ENCODE data around the gene DPY19L1.
"Not testable (repeated sequence)": the region's sequence is repeated elsewhere in the genome, so short reads cannot be mapped to it uniquely, and the experiment has no call there.

Gene DPY19L1

GRCh38 chr7:35030848-35031247 lies 6.4 kb downstream of the DPY19L1 start:
- no peak for DNase-seq

DNA sequence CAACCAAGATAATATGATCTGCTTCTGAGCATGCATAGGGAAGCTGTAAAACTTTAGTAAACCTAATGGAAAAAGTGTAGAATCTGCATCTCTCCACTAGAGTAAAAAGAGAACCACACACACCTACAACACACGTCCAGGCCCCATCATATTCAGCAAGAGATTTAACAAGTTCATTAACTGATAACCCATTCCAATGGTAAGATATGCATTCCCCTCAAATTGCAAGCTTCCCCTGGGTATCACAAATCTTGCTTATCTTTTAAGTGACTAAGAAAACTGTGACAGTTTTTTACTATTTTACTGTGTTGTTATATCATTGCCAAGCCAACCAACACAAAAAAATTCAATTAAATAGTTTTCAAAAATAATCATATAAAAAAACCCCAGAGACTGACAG lies 8.0 kb downstream of the DPY19L1 start:
- no peak for DNase-seq

DNA sequence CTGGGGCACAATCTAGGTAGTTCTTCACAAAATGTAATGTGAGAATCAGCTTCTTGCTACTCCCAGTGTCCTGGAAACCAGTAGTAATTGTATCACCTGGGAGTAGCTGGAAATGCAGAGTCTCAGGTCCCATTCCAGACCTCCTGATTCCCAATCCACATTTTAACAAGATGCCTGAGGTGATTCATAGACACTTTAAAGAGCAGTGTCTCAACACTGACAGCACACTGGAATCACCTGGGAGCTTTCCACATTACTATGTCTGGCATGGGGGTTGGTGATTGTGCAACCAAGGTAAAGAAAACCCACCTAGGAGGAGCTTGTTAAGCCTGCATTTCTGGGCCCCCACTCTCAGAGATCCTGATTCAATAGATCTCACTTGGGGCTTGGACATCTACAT lies 11.1 kb downstream of the DPY19L1 start:
- no peak for DNase-seq

GRCh38 chr7:35025369-35025870 lies 11.9 kb downstream of the DPY19L1 start:
- DNase-seq, result no peak

- DNase-seq, result no peak
Measured at GRCh38 chr7:35024298-35024697, 13.0 kb downstream of the DPY19L1 start.

DNA sequence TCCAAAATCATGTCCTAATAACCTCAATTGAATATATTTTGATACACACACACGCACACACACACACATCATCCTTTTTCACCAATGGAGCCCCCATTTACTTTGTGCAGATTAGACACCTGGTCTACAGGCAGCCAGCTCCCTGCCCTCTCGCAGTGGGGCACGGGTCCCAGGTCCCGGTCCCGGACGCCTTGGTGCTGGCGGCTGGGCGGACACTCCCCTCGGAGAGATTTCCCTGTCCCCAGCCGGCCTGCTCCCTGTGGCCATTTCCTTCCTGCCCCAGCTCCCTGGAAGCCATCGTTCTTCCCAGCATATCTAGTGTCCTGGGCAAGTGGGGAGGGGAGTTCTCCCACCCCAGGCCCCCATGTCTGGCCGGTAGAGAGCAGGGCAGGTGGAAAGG lies 14.6 kb downstream of the DPY19L1 start:
- DNase-seq, result no peak

DNA sequence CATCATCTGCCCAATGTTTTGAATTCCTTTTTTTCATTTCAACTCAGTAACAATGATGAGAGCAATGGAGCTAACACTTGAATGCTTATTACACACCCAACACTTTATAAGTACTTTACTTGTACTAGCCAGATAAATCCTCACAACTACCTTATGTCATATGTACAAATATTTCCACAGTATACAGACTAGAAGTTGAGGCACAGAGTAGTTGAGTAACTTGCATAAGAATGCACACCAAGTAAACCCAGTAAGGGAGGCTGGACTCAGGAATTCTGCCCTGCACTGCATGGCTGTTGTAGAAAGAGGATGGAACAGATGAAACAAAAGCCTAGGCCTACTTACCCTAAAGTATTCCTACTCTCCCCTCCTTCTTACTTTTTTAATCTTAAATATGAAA lies 15.8 kb downstream of the DPY19L1 start:
- DNase-seq, result no peak

- no peak for DNase-seq
Measured at GRCh38 chr7:35019801-35020200, 17.5 kb downstream of the DPY19L1 start.

DNA sequence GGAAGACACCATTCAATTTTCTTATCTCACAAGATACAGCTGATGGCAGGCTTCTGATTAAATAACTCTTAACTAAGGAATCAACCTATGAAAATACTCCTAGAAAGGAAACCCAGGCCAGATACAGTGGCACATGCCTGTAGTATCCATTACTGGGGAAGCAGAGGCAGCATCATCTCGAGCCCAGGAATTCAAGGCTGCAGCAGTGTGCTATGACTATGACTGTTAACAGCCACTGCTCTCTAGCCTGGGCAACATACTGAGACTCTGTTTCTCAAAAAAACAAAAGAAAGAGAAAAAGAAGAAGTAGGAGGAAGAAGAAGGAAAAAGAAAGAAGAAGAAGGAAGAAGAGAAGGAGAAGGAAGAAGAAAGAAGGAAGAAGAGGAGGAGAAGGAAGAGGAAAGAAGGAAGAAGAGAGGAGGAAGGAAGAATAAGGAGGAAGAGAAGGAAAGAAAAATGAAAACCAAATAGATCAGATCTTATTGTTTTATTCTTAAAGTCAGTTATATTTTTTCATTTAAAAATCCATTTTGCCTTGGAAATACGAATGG lies 18.0 kb downstream of the DPY19L1 start:
- DNase-seq, result no peak

GRCh38 chr7:35015346-35015859 lies 21.9 kb downstream of the DPY19L1 start:
- DNase-seq, result no peak

- DNase-seq, result no peak
Measured at GRCh38 chr7:35012160-35012559, 25.1 kb downstream of the DPY19L1 start.

DNA sequence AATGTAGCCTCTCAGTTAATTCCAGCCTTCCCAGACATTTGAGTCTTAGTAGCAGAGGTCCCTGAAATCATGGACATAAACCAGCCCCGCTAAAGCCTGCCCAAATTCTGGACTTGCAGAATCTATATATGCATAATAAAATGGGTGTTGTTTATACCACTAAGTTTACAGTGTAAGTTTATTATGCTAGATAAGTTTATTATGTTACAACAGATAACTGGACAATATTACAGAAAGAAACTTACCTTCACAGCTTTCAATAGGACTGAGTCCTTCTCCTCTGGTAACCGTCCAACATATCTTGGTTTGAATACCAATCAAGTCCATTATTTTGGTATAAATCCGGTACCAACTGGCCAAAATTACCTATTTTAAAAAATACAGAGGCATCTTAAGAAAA lies 26.2 kb downstream of the DPY19L1 start:
- no peak for DNase-seq

- DNase-seq, result no peak
Measured at GRCh38 chr7:35007768-35008167, 29.5 kb downstream of the DPY19L1 start.

DNA sequence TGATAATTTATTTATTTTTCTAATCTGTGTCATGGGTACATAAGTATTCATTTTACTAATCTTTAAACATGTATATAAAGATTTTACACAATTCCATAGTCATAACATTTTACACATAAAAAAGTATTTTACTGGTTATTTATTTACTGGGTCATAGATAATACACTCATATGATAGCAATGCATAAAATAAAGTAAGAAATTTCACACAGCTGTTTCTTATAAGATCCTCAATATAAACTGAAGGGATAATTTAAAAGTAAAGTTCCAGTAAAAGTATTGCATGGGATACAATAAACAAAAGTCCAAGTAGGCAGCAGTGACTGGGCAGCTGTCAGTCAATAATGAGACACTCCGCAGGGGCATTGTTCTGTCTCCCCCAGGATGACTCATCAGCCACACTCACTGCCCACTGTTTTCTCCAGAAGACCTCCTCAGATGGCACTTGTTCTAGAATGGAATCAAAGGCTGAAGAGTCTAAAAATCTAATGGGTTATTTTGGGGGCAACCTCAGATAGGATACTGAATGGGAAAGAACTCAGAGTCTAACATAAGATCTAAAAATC lies 32.7 kb downstream of the DPY19L1 start:
- DNase-seq, result no peak

GRCh38 chr7:35003679-35004303 lies 33.5 kb downstream of the DPY19L1 start:
- no peak for DNase-seq

- DNase-seq, result not testable (repeated sequence)
Measured at GRCh38 chr7:35003177-35003650, 34.1 kb downstream of the DPY19L1 start.

- DNase-seq, result not testable (repeated sequence)
Measured at GRCh38 chr7:34998335-34998734, 39.0 kb downstream of the DPY19L1 start.

DNA sequence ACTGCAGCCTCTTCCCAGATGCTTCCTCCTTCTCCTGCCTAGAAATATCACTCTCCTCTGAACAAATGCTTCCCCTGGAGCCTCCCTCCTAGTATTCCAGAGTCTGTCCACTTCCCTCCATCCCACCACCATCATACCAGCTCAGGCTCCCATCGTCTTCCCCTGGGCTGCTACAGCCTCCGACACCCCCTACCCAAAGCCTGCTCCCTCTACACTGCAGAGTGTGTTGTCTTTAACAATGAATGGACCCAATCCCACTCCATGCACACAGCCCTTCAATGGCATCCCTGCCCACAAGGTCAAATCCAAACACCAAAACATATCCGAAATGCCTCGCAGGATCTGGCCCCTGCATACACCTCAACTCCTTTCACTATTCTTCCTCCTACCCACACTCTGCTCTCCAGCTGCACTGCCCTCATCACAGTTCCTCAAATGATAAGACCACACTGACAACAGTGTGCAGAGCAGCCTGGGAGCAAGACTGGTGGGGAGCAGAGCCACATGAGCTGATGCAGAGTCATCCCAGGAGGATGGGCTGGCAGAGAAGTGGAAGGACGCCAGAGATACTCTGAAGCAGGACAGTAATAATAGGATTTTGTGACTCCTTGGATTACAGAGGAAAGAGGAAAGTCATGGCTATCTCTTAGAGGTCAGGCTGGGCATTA lies 40.7 kb downstream of the DPY19L1 start:
- DNase-seq, result not testable (repeated sequence)

DNA sequence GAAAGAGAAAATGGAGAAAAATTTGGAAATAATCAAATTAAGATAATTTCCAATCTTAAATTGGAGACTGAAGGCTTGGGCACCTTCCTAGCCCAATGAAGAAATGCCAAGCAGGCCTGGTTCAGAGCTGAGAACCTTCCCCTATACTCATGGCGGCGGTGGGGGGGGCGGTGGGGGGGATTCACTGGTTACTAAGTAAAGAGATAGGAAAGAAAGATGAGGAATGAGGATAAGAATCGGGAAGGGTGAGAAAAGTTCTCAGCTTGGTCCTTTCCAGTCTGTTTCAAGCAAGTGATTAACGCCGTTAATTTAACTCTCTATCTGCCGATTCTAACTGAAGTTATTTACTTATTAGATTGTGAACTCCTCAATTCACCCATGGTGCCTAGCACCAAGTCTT lies 41.5 kb downstream of the DPY19L1 start:
- no peak for DNase-seq

DNA sequence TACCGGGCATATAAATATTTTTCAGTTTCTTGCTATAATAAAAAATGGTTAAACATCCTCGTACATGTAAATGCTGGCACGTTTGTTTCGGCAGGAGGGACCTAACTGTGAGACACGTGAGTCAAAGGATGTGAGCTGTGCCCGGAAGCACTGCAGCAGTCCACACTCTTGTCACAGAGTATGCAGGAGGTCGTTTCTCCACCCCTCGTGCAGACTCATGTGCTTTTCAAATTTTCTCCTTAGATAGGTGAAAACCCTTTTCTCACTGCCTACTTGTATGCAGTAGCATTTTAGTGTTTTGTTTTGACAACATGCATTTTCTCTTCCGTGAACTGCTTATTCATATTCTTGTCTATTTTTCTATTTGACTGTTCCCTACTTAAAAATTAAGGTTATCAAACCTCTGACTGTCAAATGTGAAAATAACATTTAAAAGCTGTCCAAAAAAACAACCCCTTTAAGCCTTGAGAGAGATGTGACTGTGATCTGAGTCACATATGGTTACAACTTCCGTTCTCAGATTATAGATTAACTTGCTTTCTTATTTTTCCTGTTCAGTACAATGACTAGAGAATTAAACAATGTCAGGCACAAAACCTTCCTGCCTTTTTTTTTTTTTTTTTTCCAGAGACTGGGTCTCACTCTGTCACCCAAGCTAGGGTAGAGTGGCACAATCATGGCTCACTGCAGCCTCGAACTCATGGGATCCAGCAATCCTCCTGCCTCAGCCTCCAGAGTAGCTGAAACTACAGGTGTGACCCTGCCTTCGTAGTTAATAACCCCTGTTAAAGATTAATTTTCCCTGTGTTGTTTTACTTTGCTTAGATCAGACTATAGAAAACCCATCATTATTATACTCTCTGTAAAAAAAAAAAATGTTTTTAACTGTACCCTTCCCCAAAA lies 45.1 kb downstream of the DPY19L1 start:
- peak; percentile 26 for DNase-seq

- DNase-seq, result not testable (repeated sequence)
Measured at GRCh38 chr7:34988442-34989125, 48.7 kb downstream of the DPY19L1 start.

DNA sequence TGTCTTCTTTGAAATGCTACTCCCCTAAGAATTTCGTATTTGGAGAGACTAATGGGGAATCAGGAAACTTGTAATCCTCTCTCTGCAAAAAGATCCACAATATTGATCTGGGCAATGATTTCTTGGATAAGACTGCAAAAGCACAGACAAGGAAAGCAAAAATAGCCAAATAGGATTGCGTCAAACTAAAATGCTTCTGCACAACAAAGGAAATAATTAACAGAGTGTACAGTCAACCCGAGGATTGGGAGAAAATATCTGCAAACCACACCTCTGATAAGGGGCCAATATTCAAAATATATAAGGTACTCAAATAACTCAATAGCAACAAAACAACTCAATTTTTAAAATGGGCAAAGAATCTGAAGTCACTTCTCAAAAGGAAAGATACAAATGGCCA lies 52.1 kb downstream of the DPY19L1 start:
- not testable (repeated sequence) for DNase-seq

Measured in CD4-positive, alpha-beta T cell treated with Interleukin-15 for 1 hour (primary cell).